A204.1 (cell line): ENCODE results near the gene USP31.
"Not testable (repeated sequence)": the region's sequence is repeated elsewhere in the genome, so short reads cannot be mapped to it uniquely, and the experiment has no call there.

Experiments used
- FAIRE-seq: peaks from 2 replicates; lab custom pipeline; 2012; peaks lifted over from hg19 to GRCh38; lab: Jason Lieb, UNC

Gene USP31

GRCh38 chr16:23158114-23158513 lies 8.9 kb upstream of the USP31 start:
- FAIRE-seq: no peak

DNA sequence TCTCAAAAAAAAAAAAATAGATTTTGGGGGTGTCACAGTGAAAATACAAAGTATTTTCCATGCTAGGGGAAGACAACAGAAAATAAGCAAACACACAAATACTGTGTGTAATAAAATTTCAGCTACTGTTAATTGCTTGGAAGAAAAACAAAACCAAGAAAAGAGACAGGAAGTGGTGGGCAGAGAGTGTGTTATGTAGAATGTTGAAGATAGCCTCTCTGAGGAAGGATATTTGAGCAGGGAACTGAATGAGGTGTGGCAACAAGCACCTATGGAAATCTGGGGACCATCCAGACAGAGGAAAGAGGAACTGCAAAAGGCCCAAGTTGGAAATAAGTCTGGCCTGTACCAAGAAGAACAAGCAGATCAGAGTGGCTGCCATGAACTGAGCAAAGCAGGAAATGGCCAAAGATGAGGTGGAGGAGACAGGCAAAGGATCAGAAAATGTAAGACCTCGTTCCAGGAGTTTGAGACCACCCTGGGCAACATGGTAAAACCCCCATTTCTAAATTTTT lies 7.8 kb upstream of the USP31 start:
- FAIRE-seq: no peak

GRCh38 chr16:23156110-23156509 lies 6.9 kb upstream of the USP31 start:
- no peak for FAIRE-seq

DNA sequence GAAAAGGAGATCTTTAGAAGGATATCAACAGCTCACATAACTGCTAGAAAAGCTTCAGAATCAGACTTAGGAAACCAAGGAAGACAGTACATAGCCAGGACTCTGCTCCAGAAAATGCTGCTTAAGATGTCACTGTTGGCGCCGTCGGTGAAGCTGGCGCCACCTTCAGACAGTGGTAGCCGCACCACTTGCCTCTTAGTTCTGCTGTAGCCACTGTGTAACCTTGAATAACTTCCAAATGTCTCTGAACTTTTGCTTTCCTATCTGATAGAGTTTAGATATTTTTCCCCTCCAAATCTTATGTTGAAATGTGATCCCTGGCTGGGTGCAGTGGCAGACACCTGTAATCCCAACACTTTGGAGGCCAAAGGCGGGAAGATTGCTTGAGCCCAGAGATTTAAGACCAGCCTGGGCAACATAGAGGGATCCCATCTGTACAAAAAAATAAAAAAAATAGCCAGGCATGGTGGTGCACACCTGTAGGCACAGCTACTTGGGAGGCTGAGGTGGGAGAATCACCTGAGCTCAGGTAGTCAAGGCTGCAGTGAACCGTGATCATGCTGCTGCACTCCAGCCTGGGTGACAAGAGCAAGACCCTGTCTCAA lies 6.3 kb upstream of the USP31 start:
- FAIRE-seq: no peak

DNA sequence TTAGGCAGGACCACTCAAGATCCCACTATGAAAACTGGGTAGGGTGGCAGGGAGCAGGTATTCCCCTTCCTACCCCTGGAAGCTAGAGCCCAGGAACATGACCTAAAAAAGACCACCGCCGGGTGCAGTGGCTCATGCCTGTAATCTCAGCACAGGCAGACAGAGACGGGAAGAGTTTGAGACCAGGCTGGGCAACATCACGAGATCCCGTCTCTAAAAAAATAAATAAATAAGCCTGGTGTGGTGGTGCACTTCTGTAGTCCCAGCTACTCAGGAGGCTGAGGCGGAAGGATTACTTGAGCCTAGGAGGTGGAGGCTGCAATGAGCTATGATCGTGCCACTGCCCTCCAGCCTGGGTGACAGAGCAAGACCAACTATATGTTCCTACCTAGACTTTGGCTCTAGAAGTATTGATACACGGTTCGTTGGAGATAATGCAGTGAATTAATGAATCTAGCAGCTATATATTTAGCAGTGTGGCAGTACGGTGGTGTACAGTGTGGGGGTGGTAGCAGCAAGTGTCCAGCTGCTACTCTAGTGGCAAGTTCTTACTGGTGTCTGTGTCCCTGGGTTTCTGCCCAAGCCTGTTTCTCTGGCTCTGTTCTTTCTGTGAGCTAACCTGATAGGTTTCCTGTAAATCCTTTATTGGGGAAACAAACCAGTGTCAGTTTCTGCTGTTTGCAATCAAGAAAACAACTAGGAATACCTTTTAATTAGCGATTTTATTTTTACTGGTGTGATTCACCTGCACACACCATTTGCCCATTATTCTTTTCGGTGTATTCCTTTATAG lies 3.3 kb upstream of the USP31 start:
- no peak for FAIRE-seq

- FAIRE-seq: no peak
Measured at GRCh38 chr16:23149993-23150364, 727 bp upstream of the USP31 start.

DNA sequence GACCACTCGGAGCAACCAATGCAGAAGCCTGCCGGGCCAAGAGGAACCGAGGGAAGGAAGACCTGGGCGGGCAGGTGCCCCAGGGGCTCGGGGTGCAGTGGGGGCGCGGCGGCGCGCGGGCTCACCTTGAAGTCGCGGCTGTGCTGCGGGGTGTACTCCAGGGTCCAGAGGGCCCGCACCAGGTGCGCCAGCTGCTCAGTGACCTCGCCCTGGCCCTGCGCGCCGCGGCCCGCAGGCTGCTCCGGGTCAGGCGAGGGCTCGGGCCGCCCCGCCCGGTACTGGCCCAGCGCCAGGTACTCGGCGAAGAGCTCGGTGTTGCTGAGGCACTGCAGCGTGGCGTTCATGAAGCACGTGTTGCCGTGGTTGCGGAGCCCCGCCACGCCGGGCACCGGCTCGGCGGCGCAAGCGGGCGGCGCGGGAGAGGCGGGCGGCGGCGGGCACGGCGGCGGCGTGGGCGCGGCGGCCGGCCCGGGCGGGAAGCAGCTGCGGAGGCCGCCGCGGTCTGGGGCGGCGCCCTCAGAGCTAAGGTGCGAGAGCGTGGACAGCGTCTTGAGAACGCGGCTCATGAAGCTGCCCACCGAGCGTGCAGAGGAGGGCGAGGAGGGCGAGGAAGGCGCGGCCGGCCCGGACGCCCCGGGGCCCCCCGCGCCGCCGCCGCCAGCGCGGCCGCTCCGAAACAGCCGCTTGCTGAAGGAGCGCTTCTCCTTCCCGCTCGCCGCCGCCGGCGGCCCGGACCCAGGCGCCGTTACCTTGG lies 562 bp downstream of the USP31 start:
- FAIRE-seq: no peak

- FAIRE-seq: no peak
Measured at GRCh38 chr16:23148166-23148512, 1.1 kb downstream of the USP31 start.

GRCh38 chr16:23147666-23148065 lies 1.6 kb downstream of the USP31 start:
- no peak for FAIRE-seq

DNA sequence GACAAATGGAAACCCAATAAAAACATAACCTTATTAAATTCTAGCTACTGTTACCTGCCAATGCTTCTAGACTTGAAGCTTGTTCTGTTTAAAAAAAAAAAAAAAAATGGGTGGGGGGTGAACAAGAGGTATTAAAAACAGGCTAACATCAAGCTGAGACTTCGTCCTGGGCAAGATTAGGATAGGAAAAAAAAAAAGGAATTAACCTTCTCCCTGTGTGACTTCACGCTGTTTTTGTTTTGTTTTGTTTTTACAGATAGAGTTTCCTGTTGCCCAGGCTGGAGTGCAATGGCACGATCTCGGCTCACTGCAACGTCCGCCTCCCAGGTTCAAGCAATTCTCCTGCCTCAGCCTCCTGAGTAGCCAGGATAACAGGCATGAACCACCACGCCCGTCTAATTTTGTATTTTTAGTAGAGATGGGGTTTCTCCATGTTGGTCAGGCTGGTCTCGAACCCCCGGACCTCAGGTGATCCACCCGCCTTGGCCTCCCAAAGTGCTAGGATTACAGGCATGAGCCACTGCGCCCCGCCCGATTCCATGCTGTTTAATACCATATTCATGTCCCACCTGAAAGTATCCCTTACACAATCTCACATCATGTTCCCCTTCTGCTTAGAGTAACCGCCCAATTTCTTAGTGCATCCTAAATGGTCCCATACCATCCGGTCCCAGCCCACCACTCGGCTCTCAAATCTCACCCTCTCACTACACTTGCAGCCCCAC lies 2.2 kb downstream of the USP31 start:
- no peak for FAIRE-seq

- FAIRE-seq: no peak
Measured at GRCh38 chr16:23145608-23146007, 3.6 kb downstream of the USP31 start.

DNA sequence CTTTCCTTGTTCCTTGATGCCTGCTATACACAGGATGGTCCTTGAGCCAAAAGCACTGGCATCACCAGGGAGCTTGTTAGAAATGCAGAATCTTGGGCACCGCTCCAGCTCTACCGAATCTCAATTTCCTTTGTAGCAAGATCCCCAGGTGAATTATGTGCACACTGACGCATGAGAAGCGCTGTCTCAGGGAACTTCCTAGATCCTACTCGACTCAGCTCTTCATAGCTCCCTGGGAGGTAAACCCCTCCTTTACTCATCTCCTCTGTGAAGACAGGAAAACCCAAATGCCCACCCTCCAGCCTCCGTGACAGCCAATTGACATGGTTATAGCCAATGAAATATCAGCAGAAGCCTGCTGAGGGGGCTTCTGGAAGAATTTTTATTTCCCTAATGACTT lies 4.1 kb downstream of the USP31 start:
- no peak for FAIRE-seq

DNA sequence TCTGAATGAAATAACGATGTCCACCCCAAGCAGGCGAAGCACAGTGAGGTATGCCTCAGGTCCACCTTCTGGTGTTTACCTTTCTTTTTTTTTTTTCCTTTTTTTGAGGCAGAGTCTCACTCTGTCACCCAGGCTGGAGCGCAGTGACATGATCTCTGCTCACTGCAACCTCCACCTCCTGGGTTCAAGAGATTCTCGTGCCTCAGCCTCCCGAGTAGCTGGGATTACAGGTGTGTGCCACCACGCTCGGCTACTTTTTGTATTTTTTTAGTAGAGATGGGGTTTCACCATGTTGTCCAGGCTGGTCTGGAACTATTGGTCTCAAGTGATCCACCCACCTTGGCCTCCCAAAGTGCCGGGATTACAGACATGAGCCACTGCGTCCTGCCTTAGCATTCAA lies 4.9 kb downstream of the USP31 start:
- FAIRE-seq: not testable (repeated sequence)

GRCh38 chr16:23143391-23143790 lies 5.9 kb downstream of the USP31 start:
- FAIRE-seq: no peak

DNA sequence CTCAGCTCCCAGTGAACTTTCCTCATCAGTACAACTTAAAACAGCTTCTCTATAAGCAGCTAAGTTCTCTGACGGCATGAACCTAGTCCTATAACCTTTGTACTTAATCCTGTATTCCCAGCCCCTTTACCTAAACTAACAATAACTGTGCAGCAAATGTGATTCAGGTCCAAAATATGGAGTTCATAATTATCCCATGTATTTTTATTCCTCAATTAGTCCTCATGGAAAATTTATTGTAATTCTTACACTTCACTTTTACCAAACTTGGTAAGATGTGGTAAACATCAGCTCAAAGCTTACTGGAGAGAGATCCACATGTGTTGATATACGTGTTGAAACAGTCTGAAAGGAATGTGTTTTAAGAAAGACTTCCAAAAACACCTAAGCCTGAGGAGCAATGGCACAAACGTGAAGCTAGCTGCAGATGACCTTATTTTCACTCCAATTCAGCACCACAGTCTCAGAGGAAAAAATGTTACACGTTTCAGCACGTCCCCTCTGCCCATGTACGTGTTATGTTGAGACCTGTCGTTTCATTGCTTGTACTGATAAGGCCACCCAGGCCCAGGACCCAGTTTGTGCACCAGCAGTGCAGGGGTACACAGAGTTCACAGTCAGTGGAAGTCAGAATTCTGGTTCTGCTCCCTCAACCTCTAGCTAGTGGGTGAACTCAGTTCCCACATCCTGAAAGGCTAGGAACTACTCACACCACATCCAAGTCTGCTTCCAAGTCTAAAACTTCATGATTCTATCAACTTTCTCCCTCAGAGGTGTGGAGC lies 7.1 kb downstream of the USP31 start:
- FAIRE-seq: no peak

GRCh38 chr16:23141500-23141899 lies 7.8 kb downstream of the USP31 start:
- no peak for FAIRE-seq

DNA sequence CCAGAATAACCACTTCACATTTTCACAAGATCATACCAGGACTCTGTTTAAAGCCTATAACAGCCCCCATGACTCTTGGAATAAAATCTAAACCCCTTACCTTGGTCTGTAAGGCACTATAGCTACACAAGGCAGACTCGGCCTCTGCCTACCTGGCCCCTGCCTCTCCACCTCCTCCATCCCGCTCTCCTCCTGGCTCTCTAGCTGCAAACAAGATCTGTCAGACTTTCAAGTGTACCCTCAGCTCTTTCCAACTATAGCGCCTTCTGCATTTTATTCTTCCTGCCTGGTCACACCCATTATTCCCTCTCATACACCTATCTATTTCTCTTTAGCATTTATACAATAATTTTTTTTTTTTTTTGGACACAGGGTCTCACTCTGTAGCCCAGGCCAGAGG lies 8.2 kb downstream of the USP31 start:
- no peak for FAIRE-seq

- no peak for FAIRE-seq
Measured at GRCh38 chr16:23140107-23140506, 9.1 kb downstream of the USP31 start.

DNA sequence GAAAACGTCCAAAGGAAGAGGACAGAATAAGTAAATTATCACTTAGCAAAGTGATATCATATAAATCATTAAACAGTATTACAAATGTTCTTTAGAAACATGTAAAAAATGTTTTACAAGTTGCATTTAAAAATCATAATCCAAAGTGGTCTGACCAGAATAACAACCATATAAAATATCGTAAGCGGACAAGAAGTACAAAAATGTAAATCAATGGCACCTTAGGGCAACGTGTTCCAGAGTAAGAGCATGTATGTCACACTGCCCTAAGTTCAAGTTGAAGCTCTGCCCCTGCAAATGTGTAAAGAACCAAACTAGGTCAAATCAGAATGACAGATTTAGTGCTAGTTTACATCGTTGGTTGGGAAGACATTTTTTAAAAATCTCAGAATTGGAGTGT lies 11.4 kb downstream of the USP31 start:
- FAIRE-seq: no peak

DNA sequence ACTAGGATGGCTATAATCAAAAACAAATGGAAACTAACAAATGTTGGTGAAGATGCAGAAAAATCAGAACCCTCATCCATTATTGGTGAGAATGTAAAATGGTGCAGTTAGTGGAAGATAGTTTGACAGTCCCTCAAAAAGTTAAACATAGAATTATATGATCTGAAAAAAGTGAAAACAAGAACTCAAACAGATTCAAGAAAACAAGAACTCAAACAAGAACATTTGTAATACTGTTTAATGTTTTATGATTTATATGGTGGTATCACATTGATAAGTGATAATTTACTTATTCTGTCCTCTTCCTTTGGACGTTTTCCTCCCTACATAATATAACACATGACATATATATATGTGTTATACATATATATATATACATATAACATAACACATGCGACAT lies 12.0 kb downstream of the USP31 start:
- FAIRE-seq: no peak

DNA sequence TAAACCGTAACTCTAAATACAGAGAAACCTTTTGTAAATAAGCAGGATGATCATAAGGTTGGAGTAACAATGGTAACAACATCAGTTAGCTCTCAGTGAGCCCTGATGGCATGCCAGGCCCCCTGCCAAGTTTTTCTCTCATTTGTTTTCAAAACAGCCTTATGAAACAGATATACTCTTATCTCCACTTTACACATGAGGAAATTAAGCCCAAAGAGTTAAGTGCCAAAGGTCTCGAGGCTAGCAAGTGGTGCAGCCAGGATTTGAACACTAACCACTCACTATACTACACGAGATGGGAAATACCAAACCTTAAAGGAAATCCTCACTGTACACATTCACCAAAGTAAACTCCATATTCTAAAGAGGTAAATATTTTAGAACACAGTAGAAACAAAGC lies 15.0 kb downstream of the USP31 start:
- FAIRE-seq: no peak
